A673 (cell line): ENCODE data around the gene CHRNA9.

Source experiments
- CTCF ChIP-seq: fragments of 300-800, 200-600 bp; sonication (generic); conservative IDR thresholded peaks from 2 replicates; pipeline ENCODE4 v1.5.1; 2017; ENCODE audit warnings: low read depth, mild to moderate bottlenecking, antibody characterized with exemption, low read length, moderate library complexity, mixed read lengths
- EZH2 ChIP-seq: fragments of 200-600 bp; sonication (generic); IDR thresholded peaks from 2 replicates; pipeline ENCODE4 v1.6.1; 2017; ENCODE audit warnings: borderline replicate concordance, low read depth, mild to moderate bottlenecking, mixed read lengths, antibody characterized with exemption, low read length; ENCODE audit not compliant: poor library complexity, severe bottlenecking

GRCh38 chr4:40395908-40396793, 61.0 kb downstream of the CHRNA9 start:
- TF ChIP-seq EZH2 (no peak), CTCF (no peak)
